Body of pancreas (tissue), 4 donors: Measurements from ENCODE around the gene CD8A. TPM values are rescaled to one million over a fixed set of nuclear protein-coding genes. Genes with fewer than 3 reads are reported as not detected.

Experiments
- ATAC-seq: fragments of 150-250 bp; one replicate; pipeline ENCODE4 v1.9.1; 2016
- DNase-seq, 4 donors: peaks; one replicate each; pipeline ENCODE4 v3.0.0-alpha.2; 2019
- H3K27ac ChIP-seq, 4 donors: fragments of 200-600 bp; sonication (generic); 1 replicate in 3 of 4; 2 replicates in 1 of 4; pipeline versions ENCODE4 v1.5.1 to v1.6.1; 2016 to 2019; ENCODE audit warnings: mild to moderate bottlenecking in 1 of 4, mixed read lengths in 1 of 4, moderate library complexity in 1 of 4
- H3K27me3 ChIP-seq, 2 donors: fragments of 200-600 bp; sonication (generic); one replicate each; pipeline ENCODE4 v1.6.0; 2016; ENCODE audit warnings: mild to moderate bottlenecking in 1 of 2
- H3K36me3 ChIP-seq, 2 donors: fragments of 200-600 bp; sonication (generic); replicated peaks in 1 of 2; 2 replicates each; pipeline ENCODE4 v1.5.1; 2016; ENCODE audit warnings: low read depth in 2 of 2; ENCODE audit not compliant: insufficient read depth in 1 of 2
- H3K4me1 ChIP-seq: fragments of 200-600 bp; sonication (generic); one replicate; pipeline ENCODE4 v1.6.0; 2016
- H3K4me3 ChIP-seq, 2 donors: fragments of 200-600 bp; sonication (generic); 1 replicate in 1 of 2; 2 replicates in 1 of 2; pipeline ENCODE4 v1.5.1; 2016 to 2019
- H3K9me3 ChIP-seq, 3 donors: fragments of 200-600 bp; sonication (generic); 1 replicate in 2 of 3; 2 replicates in 1 of 3; pipeline ENCODE4 v1.5.1; 2016
- CTCF ChIP-seq, 7 experiments: fragments of 450-650 bp in 4 of 7; fragments of 200-600 bp in 3 of 7; sonication (generic) in 3 of 7; IDR thresholded peaks; one replicate each; pipeline ENCODE4 v1.5.1; 2016 to 2019; ENCODE audit warnings: antibody characterized with exemption in 7 of 7
- POLR2A ChIP-seq, 3 donors: fragments of 450-650 bp; IDR thresholded peaks; one replicate each; pipeline ENCODE4 v1.6.1; 2016; ENCODE audit warnings: antibody characterized with exemption in 3 of 3, mild to moderate bottlenecking in 2 of 3
- WGBS, 2 donors: methylation state at CpG; one replicate each; pipeline ENCODE4 v1.1.5; 2017; 5-methylcytosine and 5-hydroxymethylcytosine counted together
- intact Hi-C: fragments of 100-400 bp; cut with DNase I; formaldehyde crosslinking; loops from one replicate; pipeline ENCODE4 v1.15.1; 2023
- total RNA-seq, 2 donors: library from RNA; depleted of rRNA; stranded (reverse); fragments of >200 nt; gene quantifications; one replicate each; pipeline ENCODE4 v1.1.0, GENCODE V29; 2016

Gene CD8A
- total RNA-seq, 2 donors from 2014 or later: 1.8 to 2.0 TPM

- DNase-seq: no peak
- Histone ChIP-seq H3K9me3 (no peaks in the 10 kb centered on the region), H3K27me3 (no peaks in the 10 kb centered on the region), H3K36me3 (no peaks in the 10 kb centered on the region), H3K4me3 (no peak overlapping the region), H3K27ac (no peak overlapping the region), H3K4me1 (peaks cover 1% of the 10 kb centered on the region)
- WGBS, 2 donors: 57 to 61% methylated on average over 8 of the region's 8 CpGs
- intact Hi-C loops: no loop called here
- no peak for ATAC-seq
- TF ChIP-seq CTCF (IDR thresholded peaks at IDR 0.05) (no peak), POLR2A (IDR thresholded peaks at IDR 0.05) (no peak)
These were observed 6.9 kb downstream of the CD8A start for GRCh38 chr2:86783615-86784339.

GRCh38 chr2:86782748-86783147 is 8.0 kb downstream of the CD8A start:
- ATAC-seq (no peak), DNase-seq (no peak)
- intact Hi-C loops: no loop called here
- H3K27ac ChIP-seq: no peak overlapping the region
- no peaks in the 10 kb centered on the region for H3K9me3 ChIP-seq
- H3K27me3 ChIP-seq: no peaks in the 10 kb centered on the region
- H3K4me1 ChIP-seq: no peaks in the 10 kb centered on the region
- H3K36me3 ChIP-seq: no peaks in the 10 kb centered on the region
- H3K4me3 ChIP-seq: no peak overlapping the region
- 73 to 84% methylated on average over 6 to 7 of the region's 7 CpGs for WGBS, 2 donors
- TF ChIP-seq POLR2A (IDR thresholded peaks at IDR 0.05) (no peak), CTCF (IDR thresholded peaks at IDR 0.05) (no peak)

GRCh38 chr2:86781363-86781762 is 9.3 kb downstream of the CD8A start:
- Histone ChIP-seq H3K27me3 (no peaks in the 10 kb centered on the region), H3K36me3 (no peaks in the 10 kb centered on the region), H3K4me3 (no peak overlapping the region), H3K9me3 (no peaks in the 10 kb centered on the region), H3K4me1 (no peaks in the 10 kb centered on the region), H3K27ac (no peak overlapping the region)
- intact Hi-C loops: no loop called here
- 71 to 72% methylated on average over 9 of the region's 9 CpGs for WGBS, 2 donors
- ATAC-seq: no peak
- no peak for DNase-seq
- TF ChIP-seq CTCF (IDR thresholded peaks at IDR 0.05) (no peak), POLR2A (IDR thresholded peaks at IDR 0.05) (no peak)

GRCh38 chr2:86779971-86780370 is 10.7 kb downstream of the CD8A start:
- no peaks in the 10 kb centered on the region for H3K4me1 ChIP-seq
- TF ChIP-seq POLR2A (IDR thresholded peaks at IDR 0.05) (no peak), CTCF (IDR thresholded peaks at IDR 0.05) (no peak)
- no peaks in the 10 kb centered on the region for H3K27me3 ChIP-seq
- no peak for ATAC-seq
- DNase-seq: no peak
- H3K4me3 ChIP-seq: no peak overlapping the region
- WGBS, 2 donors: 64 to 70% methylated on average over 3 of the region's 3 CpGs
- no peaks in the 10 kb centered on the region for H3K36me3 ChIP-seq
- intact Hi-C loops: no loop called here
- no peak overlapping the region for H3K27ac ChIP-seq
- no peaks in the 10 kb centered on the region for H3K9me3 ChIP-seq

GRCh38 chr2:86778957-86779356 is 11.8 kb downstream of the CD8A start:
- DNase-seq (no peak), ATAC-seq (no peak)
- TF ChIP-seq POLR2A (IDR thresholded peaks at IDR 0.05) (no peak), CTCF (IDR thresholded peaks at IDR 0.05) (no peak)
- intact Hi-C loops: no loop called here
- no peaks in the 10 kb centered on the region for H3K4me1 ChIP-seq
- WGBS, 2 donors: 65 to 67% methylated on average over 2 of the region's 2 CpGs
- peaks cover 0 to 5% of the 10 kb centered on the region in 2 donors for H3K36me3 ChIP-seq
- H3K9me3 ChIP-seq: no peaks in the 10 kb centered on the region
- H3K4me3 ChIP-seq: no peak overlapping the region
- H3K27ac ChIP-seq: no peak overlapping the region
- H3K27me3 ChIP-seq: no peaks in the 10 kb centered on the region
